DOHH2 (cell line): ENCODE data around the gene USP28.

Source experiments
- CTCF ChIP-seq: fragments of 200-600 bp; sonication (generic); IDR thresholded peaks from one replicate; pipeline ENCODE4 v1.5.1; 2014; ENCODE audit warnings: antibody characterized with exemption, mild to moderate bottlenecking, low read depth, low read length; ENCODE audit not compliant: poor library complexity, severe bottlenecking
- EZH2phosphoT487 ChIP-seq: fragments of 200-600 bp; sonication (generic); IDR thresholded peaks from 2 replicates; pipeline ENCODE4 v1.6.1; 2017; ENCODE audit warnings: borderline replicate concordance, mild to moderate bottlenecking, antibody characterized with exemption, low read length, moderate library complexity, mixed read lengths

- TF ChIP-seq CTCF (no peak), EZH2phosphoT487 (no peak)
Measured at GRCh38 chr11:113773092-113773415, 102.3 kb downstream of the USP28 start.
